Endothelial cell of umbilical vein (primary cell): Measurements from ENCODE around the gene C5AR1. TPM values are rescaled to one million over a fixed set of nuclear protein-coding genes. Genes with fewer than 3 reads are reported as not detected.

Source experiments
- BruUV-seq: library from RNA; stranded (reverse); fragments of 400-500 nt; replicated peaks from 2 replicates; lab custom pipeline; 2021; lab: Mats Ljungman, UMichigan
- CTCF ChIA-PET: fragments of 300-600, 350-600 bp; sonication (Branson Sonifier 250); formaldehyde crosslinking; loops from one replicate; lab custom pipeline; 2021; ENCODE audit warnings: antibody characterized with exemption, inconsistent platforms; lab: Charles Lee
- POLR2A ChIA-PET: fragments of 300-600, 350-600 bp; sonication (Branson Sonifier 250); formaldehyde crosslinking; loops from one replicate; lab custom pipeline; 2021; ENCODE audit warnings: antibody characterized with exemption, inconsistent platforms; lab: Charles Lee
- DNase-seq: peaks from one replicate; pipeline ENCODE4 v3.0.0-alpha.2; 2011; ENCODE audit warnings: low read depth, low spot score
- FAIRE-seq: peaks from 2 replicates; lab custom pipeline; 2011; peaks lifted over from hg19 to GRCh38; lab: Jason Lieb, UNC
- H2AFZ ChIP-seq: 2 replicates; pipeline ENCODE4 v1.6.0; 2012; ENCODE audit warnings: low read depth, low read length, control low read depth, inconsistent platforms
- H3K27ac ChIP-seq: 2 replicates; pipeline ENCODE4 v1.5.1; 2011; ENCODE audit warnings: low read depth, mild to moderate bottlenecking, control low read depth, low read length, moderate library complexity; ENCODE audit not compliant: insufficient read depth
- H3K27me3 ChIP-seq, 2 experiments: 2 replicates each; pipeline versions ENCODE4 v1.6.0 to v1.6.1; 2011; ENCODE audit warnings: low read length in 2 of 2, mixed read lengths in 1 of 2; ENCODE audit not compliant: control insufficient read depth in 2 of 2, insufficient read depth in 2 of 2
- H3K36me3 ChIP-seq, 2 experiments: 2 replicates in 1 of 2; 3 replicates in 1 of 2; pipeline ENCODE4 v1.5.1; 2011; ENCODE audit warnings: low read length in 2 of 2, mild to moderate bottlenecking in 1 of 2, moderate library complexity in 1 of 2; ENCODE audit not compliant: control insufficient read depth in 2 of 2, insufficient read depth in 2 of 2; ENCODE audit errors: extremely low read depth in 1 of 2
- H3K4me1 ChIP-seq: 3 replicates; pipeline ENCODE4 v1.5.1; 2011; ENCODE audit warnings: mild to moderate bottlenecking, low read length; ENCODE audit not compliant: control insufficient read depth, insufficient read depth; ENCODE audit errors: extremely low read depth
- H3K4me2 ChIP-seq: 2 replicates; pipeline ENCODE4 v1.6.1; 2011; ENCODE audit warnings: low read length, control low read depth, mixed read lengths; ENCODE audit not compliant: insufficient read depth
- H3K4me3 ChIP-seq, 3 experiments: fragments of 200-600 bp in 1 of 3; sonication (generic), shearing (Covaris generic) in 1 of 3; replicated peaks in 1 of 3; 2 replicates each; pipeline ENCODE4 v1.5.1; 2011 to 2016; ENCODE audit warnings: control low read depth in 3 of 3, low read length in 3 of 3, mild to moderate bottlenecking in 2 of 3, inconsistent platforms in 1 of 3, low read depth in 1 of 3, moderate library complexity in 1 of 3; ENCODE audit not compliant: insufficient read depth in 1 of 3
- H3K79me2 ChIP-seq: 2 replicates; pipeline ENCODE4 v1.6.0; 2012; ENCODE audit warnings: low read length, inconsistent platforms; ENCODE audit not compliant: control insufficient read depth, insufficient read depth
- H3K9ac ChIP-seq: replicated peaks from 2 replicates; pipeline ENCODE3; 2011; ENCODE audit warnings: low read length, control low read depth; ENCODE audit not compliant: insufficient read depth; ENCODE audit errors: extremely low read depth
- H3K9me1 ChIP-seq: replicated peaks from 3 replicates; pipeline ENCODE4 v1.6.0; 2011; ENCODE audit warnings: mild to moderate bottlenecking, low read length; ENCODE audit not compliant: control insufficient read depth, insufficient read depth; ENCODE audit errors: extremely low read depth
- H3K9me3 ChIP-seq: replicated peaks from 2 replicates; pipeline ENCODE4 v1.5.1; 2012; ENCODE audit warnings: low read length, inconsistent platforms; ENCODE audit not compliant: control insufficient read depth, insufficient read depth
- H4K20me1 ChIP-seq: replicated peaks from 2 replicates; pipeline ENCODE3; 2011; ENCODE audit warnings: mild to moderate bottlenecking, low read length; ENCODE audit not compliant: control insufficient read depth, insufficient read depth; ENCODE audit errors: extremely low read depth
- EZH2 ChIP-seq: IDR thresholded peaks from 2 replicates; pipeline ENCODE4 v1.6.1; 2012; ENCODE audit warnings: borderline replicate concordance, low read depth, mild to moderate bottlenecking, moderate library complexity, low read length, inconsistent platforms; ENCODE audit not compliant: severe bottlenecking
- FOS ChIP-seq: IDR thresholded peaks from 2 replicates; pipeline ENCODE4 v1.6.1; 2011; ENCODE audit warnings: mild to moderate bottlenecking, low read length, moderate library complexity, borderline replicate concordance; ENCODE audit not compliant: insufficient read depth
- GATA2 ChIP-seq: IDR thresholded peaks from 2 replicates; pipeline ENCODE4 v1.7.0; 2011; ENCODE audit warnings: low read depth, mild to moderate bottlenecking, moderate library complexity, mixed read lengths, low read length; ENCODE audit not compliant: insufficient read length, insufficient read depth
- JUN ChIP-seq: IDR thresholded peaks from 2 replicates; pipeline ENCODE4 v1.6.1; 2011; ENCODE audit warnings: borderline replicate concordance, low read depth; ENCODE audit not compliant: insufficient read length, insufficient read depth
- MYC ChIP-seq: IDR thresholded peaks from one replicate; pipeline ENCODE4 v1.6.1; 2011; ENCODE audit warnings: mild to moderate bottlenecking, low read depth, low read length
- POLR2A ChIP-seq: IDR thresholded peaks from 2 replicates; pipeline ENCODE4 v1.6.1; 2012; ENCODE audit warnings: low read depth, mild to moderate bottlenecking, control low read depth, low read length
- POLR2AphosphoS5 ChIP-seq: IDR thresholded peaks from 2 replicates; pipeline ENCODE4 v1.6.1; 2012; ENCODE audit warnings: low read depth, mild to moderate bottlenecking, control low read depth, low read length, moderate library complexity; ENCODE audit not compliant: insufficient read depth
- dilution Hi-C: fragments of 300-500 bp; cut with MboI; formaldehyde crosslinking; loops from one replicate; pipeline ENCODE4 v1.15.0; 2019; ENCODE audit warnings: low sequenced_read_pairs; ENCODE audit not compliant: extremely low pct_ligation_motif_present
- intact Hi-C: fragments of 100-400 bp; cut with micrococcal nuclease; formaldehyde crosslinking; loops from one replicate; pipeline ENCODE4 v1.10.0; 2022
- polyA plus RNA-seq, 4 experiments: library from polyadenylated mRNA; depleted of rRNA in 3 of 4; stranded (reverse) in 3 of 4; unstranded in 1 of 4; fragments of >200 nt; gene quantifications; 2 replicates each; pipeline versions ENCODE4 v1.2.1 to v1.2.3, GENCODE V29; 2011 to 2012; ENCODE audit warnings: missing spikeins in 1 of 4
- total RNA-seq: library from RNA; stranded (reverse); gene quantifications from 2 replicates; pipeline ENCODE4 v1.2.3, GENCODE V29; 2021
- TF ChIP-seq, protein P1 (sequence below): IDR thresholded peaks from 2 replicates; pipeline ENCODE4 v1.6.1; 2011; ENCODE audit not compliant: insufficient read depth, insufficient read length
- TF ChIP-seq, protein P2 (sequence below), 2 donors: IDR thresholded peaks; 1 replicate in 1 of 2; 2 replicates in 1 of 2; pipeline ENCODE4 v1.5.1; 2011; ENCODE audit warnings: low read length in 2 of 2, mild to moderate bottlenecking in 2 of 2, moderate library complexity in 2 of 2, control low read depth in 1 of 2, inconsistent platforms in 1 of 2, low read depth in 1 of 2; ENCODE audit not compliant: insufficient read depth in 1 of 2; ENCODE audit errors: extremely low read depth in 1 of 2

Gene C5AR1
- total and polyA plus RNA-seq, 2 donors (not counting 3 experiments of a cell fraction or from before 2014, with no cell fraction given): 0.11 to 0.49 TPM

DNA sequence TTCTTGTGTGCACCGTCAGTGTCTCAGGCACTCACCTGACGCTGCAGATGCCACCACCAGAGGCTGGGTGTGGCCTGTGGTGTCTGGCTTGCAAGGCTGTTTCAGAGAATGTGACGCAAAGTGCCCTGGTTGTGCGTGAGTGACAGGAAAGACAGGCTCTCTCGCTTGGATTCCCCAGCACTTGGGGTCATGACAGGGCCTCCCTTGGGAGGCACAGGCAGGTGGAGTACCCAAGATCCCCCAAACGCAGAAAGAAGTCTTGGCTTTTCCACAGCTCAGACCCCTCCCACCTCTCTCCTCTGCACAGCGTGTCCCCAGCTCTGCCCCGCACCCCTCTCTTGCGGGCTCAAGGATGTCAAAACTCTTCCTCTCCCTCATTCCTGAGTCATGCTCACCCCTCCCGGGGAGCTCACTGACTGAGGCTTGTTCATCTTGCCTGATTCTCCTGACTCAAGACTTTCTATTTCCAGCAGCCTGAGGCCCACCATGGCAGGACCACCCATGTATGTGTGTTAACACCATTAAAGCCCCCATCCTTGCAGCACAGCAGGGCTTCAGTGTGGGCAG, 60.5 kb downstream of the C5AR1 start:
- H3K9me1 ChIP-seq: no peaks in the 10 kb centered on the region
- no TSS peak for BruUV-seq
- TF ChIP-seq EZH2 (no peak), POLR2AphosphoS5 (no peak), JUN (no peak), GATA2 (no peak), FOS (no peak), MYC (no peak), POLR2A (no peak)
- TF ChIP-seq, protein P1, sequence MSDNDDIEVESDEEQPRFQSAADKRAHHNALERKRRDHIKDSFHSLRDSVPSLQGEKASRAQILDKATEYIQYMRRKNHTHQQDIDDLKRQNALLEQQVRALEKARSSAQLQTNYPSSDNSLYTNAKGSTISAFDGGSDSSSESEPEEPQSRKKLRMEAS: no peak
- TF ChIP-seq, protein P2, sequence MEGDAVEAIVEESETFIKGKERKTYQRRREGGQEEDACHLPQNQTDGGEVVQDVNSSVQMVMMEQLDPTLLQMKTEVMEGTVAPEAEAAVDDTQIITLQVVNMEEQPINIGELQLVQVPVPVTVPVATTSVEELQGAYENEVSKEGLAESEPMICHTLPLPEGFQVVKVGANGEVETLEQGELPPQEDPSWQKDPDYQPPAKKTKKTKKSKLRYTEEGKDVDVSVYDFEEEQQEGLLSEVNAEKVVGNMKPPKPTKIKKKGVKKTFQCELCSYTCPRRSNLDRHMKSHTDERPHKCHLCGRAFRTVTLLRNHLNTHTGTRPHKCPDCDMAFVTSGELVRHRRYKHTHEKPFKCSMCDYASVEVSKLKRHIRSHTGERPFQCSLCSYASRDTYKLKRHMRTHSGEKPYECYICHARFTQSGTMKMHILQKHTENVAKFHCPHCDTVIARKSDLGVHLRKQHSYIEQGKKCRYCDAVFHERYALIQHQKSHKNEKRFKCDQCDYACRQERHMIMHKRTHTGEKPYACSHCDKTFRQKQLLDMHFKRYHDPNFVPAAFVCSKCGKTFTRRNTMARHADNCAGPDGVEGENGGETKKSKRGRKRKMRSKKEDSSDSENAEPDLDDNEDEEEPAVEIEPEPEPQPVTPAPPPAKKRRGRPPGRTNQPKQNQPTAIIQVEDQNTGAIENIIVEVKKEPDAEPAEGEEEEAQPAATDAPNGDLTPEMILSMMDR (IDR thresholded peaks at IDR 0.05; ENCODE audit: extremely low read depth in 1 of 2, insufficient read depth in 1 of 2, low read depth in 1 of 2, low read length in 2 of 2): no peak
- no peak overlapping the region for H3K4me2 ChIP-seq
- H3K9me3 ChIP-seq: no peaks in the 10 kb centered on the region
- H3K4me3 ChIP-seq: no peak overlapping the region
- no peaks in the 10 kb centered on the region for H3K79me2 ChIP-seq
- intact Hi-C loops: no loop called here
- no peaks in the 10 kb centered on the region for H3K4me1 ChIP-seq
- ChIA-PET POLR2A (no interaction called here), CTCF (interaction anchor here (1.1 to 1.2 kb wide), 2 partner anchors 21 to 65 kb away, joined by 4 read pairs; no protein-coding TSS in a partner anchor)
- peaks cover 12 to 46% of the 10 kb centered on the region in 2 experiments for H3K36me3 ChIP-seq
- DNase-seq: no peak
- H3K9ac ChIP-seq: no peak overlapping the region
- dilution Hi-C loops: no loop called here
- no peak for FAIRE-seq
- H4K20me1 ChIP-seq: no peaks in the 10 kb centered on the region
- H3K27ac ChIP-seq: no peak overlapping the region
- no peaks in the 10 kb centered on the region for H3K27me3 ChIP-seq
- no peak overlapping the region for H2AFZ ChIP-seq
